LHCN-M2 (cell line): ENCODE measurements around the gene FNDC3B. TPM values are rescaled to one million over a fixed set of nuclear protein-coding genes. Genes with fewer than 3 reads are reported as not detected.

Experiments
- DNase-seq: peaks from one replicate; pipeline ENCODE4 v3.0.0-alpha.2; 2012; ENCODE audit warnings: low read depth
- total RNA-seq: library from RNA; depleted of rRNA; stranded (reverse); fragments of >200 nt; gene quantifications from 2 replicates; pipeline ENCODE4 v1.2.3, GENCODE V29; 2014; rRNA removed

The FNDC3B gene
- total RNA-seq, 1 experiment from 2014 or later, result 40.4 TPM

GRCh38 chr3:172446198-172446597 is 406.8 kb downstream of the FNDC3B start:
- DNase-seq, result no peak

DNA sequence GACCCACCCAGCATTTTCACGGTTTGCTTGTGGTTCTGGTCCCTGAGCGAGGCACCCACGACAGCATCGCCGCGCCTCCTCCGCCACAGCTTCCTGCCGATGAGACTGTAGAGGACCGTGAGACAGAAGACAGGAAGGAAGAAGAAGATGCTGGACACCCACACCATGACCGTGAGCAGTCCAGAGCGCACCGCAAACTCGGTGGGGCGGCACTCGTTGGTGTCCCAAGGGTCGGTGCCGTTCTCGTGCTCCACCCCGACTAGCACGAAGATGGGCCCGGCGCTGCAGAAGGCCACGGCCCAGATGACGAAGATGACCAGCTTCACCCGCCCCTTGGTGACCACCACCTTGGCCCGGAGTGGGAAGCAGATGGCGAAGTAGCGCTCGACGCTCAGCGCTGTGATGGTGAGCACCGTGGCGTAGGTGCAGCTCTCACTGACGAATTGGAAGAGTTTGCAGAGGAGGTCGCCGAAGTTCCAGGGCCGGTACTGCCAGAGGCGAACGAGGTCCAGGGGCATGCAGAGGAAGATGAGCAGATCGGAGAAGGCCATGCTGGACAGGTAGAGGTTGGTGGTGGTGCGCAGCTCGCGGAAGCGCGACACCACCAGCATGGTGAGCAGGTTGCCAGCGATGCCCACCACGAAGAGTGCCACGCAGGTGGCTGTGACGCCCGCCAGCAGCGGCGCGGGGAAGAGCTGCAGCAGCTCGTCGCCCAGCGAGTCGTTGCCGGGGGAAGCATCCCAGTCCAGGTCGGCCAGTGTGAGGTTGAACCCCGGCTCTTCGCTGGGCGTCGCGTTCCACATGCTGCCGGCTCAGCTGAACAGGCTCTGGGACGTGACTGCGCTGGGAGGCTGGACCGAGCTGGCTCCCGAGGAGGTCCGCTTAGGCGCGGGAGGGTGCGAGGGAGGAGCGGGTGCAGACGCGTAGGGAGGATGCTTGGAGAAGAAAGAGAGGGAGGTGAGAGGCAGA is 408.5 kb downstream of the FNDC3B start, which contains the start of gene GHSR:
Gene GHSR (minus strand): TSS at position 846 of the 969 bp plus-strand sequence. CDS start 43 bp downstream, at position 803.
- DNase-seq, result no peak

GRCh38 chr3:172448661-172449465 is 409.5 kb downstream of the FNDC3B start:
- no peak for DNase-seq

GRCh38 chr3:172449466-172450149 is 410.2 kb downstream of the FNDC3B start:
- DNase-seq, result peak; percentile 44

Other genes with a start within 250 kb of the FNDC3B start
- gene PLD1, start 229.1 kb upstream of the FNDC3B start, total RNA-seq, result 1.1 and 1.5 TPM in 2 replicates
- not detected in 2 replicates for gene TMEM212, start 196.2 kb upstream of the FNDC3B start, total RNA-seq